Duodenal mucosa (tissue), 2 donors: ENCODE data around the gene SNTG2.

Experiments used
- H3K27ac ChIP-seq: one replicate; pipeline ENCODE4 v1.7.0; 2013; ENCODE audit warnings: low read depth, low read length
- H3K27me3 ChIP-seq, 2 donors: one replicate each; pipeline ENCODE4 v1.7.0; 2013; ENCODE audit warnings: low read length in 2 of 2, control low read depth in 1 of 2; ENCODE audit not compliant: insufficient read depth in 2 of 2, control insufficient read depth in 1 of 2
- H3K36me3 ChIP-seq, 2 donors: one replicate each; pipeline ENCODE4 v1.7.0; 2013; ENCODE audit warnings: low read length in 2 of 2, control low read depth in 1 of 2; ENCODE audit not compliant: insufficient read depth in 2 of 2, control insufficient read depth in 1 of 2
- H3K4me1 ChIP-seq, 2 donors: one replicate each; pipeline ENCODE4 v1.7.0; 2013; ENCODE audit warnings: low read length in 2 of 2, control low read depth in 1 of 2; ENCODE audit not compliant: insufficient read depth in 2 of 2, control insufficient read depth in 1 of 2
- H3K4me3 ChIP-seq, 2 donors: one replicate each; pipeline ENCODE4 v1.7.0; 2013; ENCODE audit warnings: low read length in 2 of 2, low read depth in 1 of 2
- H3K9ac ChIP-seq, 2 donors: one replicate each; pipeline ENCODE4 v1.7.0; 2013; ENCODE audit warnings: low read length in 2 of 2, low read depth in 1 of 2
- H3K9me3 ChIP-seq, 2 donors: one replicate each; pipeline ENCODE4 v1.7.0; 2013; ENCODE audit warnings: low read length in 2 of 2, control low read depth in 1 of 2; ENCODE audit not compliant: control insufficient read depth in 1 of 2

The SNTG2 gene

GRCh38 chr2:949384-950079 lies 1.1 kb upstream of the SNTG2 start:
- no peaks in the 10 kb centered on the region for H3K36me3 ChIP-seq
- no peak overlapping the region for H3K27ac ChIP-seq
- H3K9ac ChIP-seq: no peak overlapping the region
- H3K4me3 ChIP-seq: peak overlapping the region; percentile 34 to 45
- peaks cover 0 to 3% of the 10 kb centered on the region in 2 donors for H3K9me3 ChIP-seq
- peaks cover 22 to 31% of the 10 kb centered on the region in 2 donors for H3K27me3 ChIP-seq
- H3K4me1 ChIP-seq: no peaks in the 10 kb centered on the region

DNA sequence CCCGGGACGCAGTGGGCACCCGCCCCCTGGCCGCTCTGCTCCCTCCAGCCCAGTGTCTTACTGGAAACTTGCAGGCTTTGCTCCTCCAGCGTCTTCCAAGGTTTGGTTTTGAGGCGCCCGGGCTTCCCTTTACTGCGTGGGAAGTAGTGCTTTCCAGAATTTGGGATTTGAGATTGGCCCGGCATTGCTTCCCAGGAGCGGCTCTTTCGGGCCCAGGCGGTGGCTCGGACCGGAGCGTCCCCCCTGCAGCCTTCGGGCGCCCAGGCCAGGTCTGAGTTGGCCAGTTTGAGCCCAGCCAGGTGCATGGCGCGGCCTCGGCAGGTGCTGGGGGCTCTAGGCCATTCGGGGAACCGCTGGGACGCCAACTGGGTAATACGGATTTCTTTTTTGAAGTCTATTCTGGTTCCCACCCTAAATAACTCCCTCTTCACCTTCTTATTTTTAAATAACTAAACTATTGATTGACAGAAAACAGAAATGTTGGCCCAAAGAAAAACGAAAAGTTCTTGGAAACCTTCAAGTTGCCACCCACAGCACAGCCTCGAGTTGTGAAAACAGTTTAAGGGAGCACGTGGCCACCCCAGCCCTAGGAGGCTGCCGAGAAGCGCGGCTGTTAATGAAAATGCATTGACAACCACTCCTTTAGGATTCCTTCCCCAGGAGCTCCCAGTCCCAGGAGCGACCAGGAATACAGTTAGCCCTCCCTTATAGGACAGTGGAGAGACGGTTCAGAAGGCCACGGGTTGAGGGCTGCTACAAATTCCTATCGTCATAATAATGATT lies 766 bp downstream of the SNTG2 start:
- no peak overlapping the region for H3K27ac ChIP-seq
- no peak overlapping the region for H3K4me3 ChIP-seq
- H3K27me3 ChIP-seq: peaks cover 22 to 31% of the 10 kb centered on the region in 2 donors
- no peaks in the 10 kb centered on the region for H3K36me3 ChIP-seq
- no peaks in the 10 kb centered on the region for H3K4me1 ChIP-seq
- H3K9me3 ChIP-seq: no peaks in the 10 kb centered on the region
- no peak overlapping the region for H3K9ac ChIP-seq

DNA sequence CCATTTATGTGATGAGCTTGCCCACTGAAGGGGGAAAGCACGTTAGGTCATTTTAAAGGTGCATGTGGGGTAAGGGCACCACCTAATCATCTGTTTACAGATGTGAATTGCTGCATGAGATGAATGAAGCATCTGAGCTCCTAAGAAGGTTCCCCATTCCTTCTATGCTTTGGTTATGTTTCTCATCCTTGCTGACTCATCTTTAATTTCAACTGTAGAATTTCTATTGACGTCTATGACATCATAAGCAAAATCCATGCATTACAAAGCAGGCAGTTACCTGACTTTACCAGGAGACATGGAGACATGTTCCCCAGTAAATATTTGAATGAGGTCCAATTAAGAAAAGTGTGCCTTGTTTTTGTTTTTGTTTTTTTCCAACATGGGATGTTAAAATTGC lies 2.8 kb downstream of the SNTG2 start:
- Histone ChIP-seq H3K4me1 (no peaks in the 10 kb centered on the region), H3K27ac (no peak overlapping the region), H3K36me3 (no peaks in the 10 kb centered on the region), H3K4me3 (no peak overlapping the region), H3K27me3 (peaks cover 15 to 31% of the 10 kb centered on the region in 2 donors), H3K9ac (no peak overlapping the region), H3K9me3 (no peaks in the 10 kb centered on the region)

- Histone ChIP-seq H3K27ac (no peak overlapping the region), H3K36me3 (no peaks in the 10 kb centered on the region), H3K4me3 (no peak overlapping the region), H3K4me1 (no peaks in the 10 kb centered on the region), H3K9ac (no peak overlapping the region), H3K9me3 (no peaks in the 10 kb centered on the region), H3K27me3 (peaks cover 11 to 26% of the 10 kb centered on the region in 2 donors)
Measured at GRCh38 chr2:953975-954686, 3.5 kb downstream of the SNTG2 start.

DNA sequence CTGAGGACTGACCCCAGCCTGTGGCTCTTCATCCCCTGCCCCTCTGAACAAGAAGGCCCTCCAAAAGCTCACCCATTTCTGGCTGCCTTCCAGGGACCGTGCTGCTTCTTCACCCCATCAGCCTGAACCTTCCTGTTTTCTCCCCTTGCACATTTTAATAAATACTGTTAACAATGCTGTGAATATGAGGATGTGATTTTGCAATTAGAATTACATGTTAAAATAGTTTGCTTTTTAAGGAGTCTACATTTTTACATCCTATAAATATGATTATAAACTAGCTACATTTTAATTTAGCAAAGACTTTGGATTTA lies 4.0 kb downstream of the SNTG2 start:
- Histone ChIP-seq H3K27ac (no peak overlapping the region), H3K4me3 (no peak overlapping the region), H3K36me3 (no peaks in the 10 kb centered on the region), H3K4me1 (no peaks in the 10 kb centered on the region), H3K27me3 (peaks cover 7 to 22% of the 10 kb centered on the region in 2 donors), H3K9ac (no peak overlapping the region), H3K9me3 (no peaks in the 10 kb centered on the region)

- Histone ChIP-seq H3K4me1 (no peaks in the 10 kb centered on the region), H3K36me3 (no peaks in the 10 kb centered on the region), H3K9me3 (no peaks in the 10 kb centered on the region), H3K9ac (no peak overlapping the region), H3K27ac (no peak overlapping the region), H3K27me3 (peaks cover 7 to 15% of the 10 kb centered on the region in 2 donors), H3K4me3 (no peak overlapping the region)
Measured at GRCh38 chr2:955829-956731, 5.4 kb downstream of the SNTG2 start.

GRCh38 chr2:959457-959856 lies 8.8 kb downstream of the SNTG2 start:
- H3K36me3 ChIP-seq: no peaks in the 10 kb centered on the region
- H3K27me3 ChIP-seq: no peaks in the 10 kb centered on the region
- no peaks in the 10 kb centered on the region for H3K9me3 ChIP-seq
- H3K4me1 ChIP-seq: no peaks in the 10 kb centered on the region
- H3K27ac ChIP-seq: no peak overlapping the region
- no peak overlapping the region for H3K9ac ChIP-seq
- H3K4me3 ChIP-seq: no peak overlapping the region

DNA sequence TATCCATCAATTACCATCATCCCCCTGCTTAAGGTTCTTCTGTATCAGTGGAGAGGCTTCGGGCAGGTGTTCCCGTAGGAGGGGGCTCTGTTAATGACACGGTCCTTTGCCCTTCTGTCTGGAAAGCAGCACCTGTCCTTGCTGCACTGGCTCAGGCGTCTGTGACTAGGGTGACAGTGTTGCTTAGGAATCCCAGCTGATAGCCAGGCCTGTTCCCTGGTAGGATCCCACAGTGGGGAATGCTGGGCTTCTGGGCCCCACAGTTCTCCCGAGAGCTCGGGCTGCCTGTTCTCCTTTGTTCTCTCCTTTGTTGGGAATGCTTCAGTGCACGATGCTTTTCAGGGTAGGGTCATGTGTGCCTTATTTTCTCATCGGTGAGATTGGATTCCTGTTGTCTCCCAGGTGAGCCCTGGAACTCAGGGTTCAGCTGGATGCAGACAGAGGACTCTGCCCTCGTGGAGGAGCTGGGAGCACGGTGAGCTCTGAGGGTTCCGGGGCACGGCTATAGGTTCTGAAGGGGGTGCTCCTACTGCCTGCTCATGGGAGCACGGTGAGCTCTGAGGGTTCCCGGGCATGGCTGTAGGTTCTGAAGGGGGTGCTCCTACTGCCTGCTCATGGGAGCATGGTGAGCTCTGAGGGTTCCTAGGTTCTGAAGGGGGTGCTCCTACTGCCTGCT lies 9.6 kb downstream of the SNTG2 start:
- no peaks in the 10 kb centered on the region for H3K4me1 ChIP-seq
- H3K9ac ChIP-seq: no peak overlapping the region
- no peaks in the 10 kb centered on the region for H3K36me3 ChIP-seq
- no peak overlapping the region for H3K4me3 ChIP-seq
- no peaks in the 10 kb centered on the region for H3K27me3 ChIP-seq
- H3K9me3 ChIP-seq: no peaks in the 10 kb centered on the region
- no peak overlapping the region for H3K27ac ChIP-seq

DNA sequence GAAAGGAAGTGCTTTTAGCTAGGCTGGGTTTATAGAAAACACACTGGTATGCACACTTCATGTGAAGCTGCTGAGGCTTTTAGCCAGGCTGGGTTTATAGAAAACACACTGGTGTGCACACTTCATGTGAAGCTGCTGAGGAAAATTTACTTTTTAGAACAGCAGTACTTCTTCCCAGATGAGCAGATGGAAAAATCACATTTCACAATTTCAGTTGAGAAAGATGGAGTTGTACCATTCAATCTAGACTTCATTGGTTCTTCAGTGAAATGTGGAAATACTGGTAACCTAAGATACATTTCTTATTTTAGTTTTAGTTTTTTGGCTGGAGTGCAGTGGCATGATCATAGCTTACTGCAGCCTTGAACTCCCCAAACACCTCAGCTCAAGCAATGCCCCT lies 11.1 kb downstream of the SNTG2 start:
- no peaks in the 10 kb centered on the region for H3K9me3 ChIP-seq
- no peaks in the 10 kb centered on the region for H3K27me3 ChIP-seq
- no peak overlapping the region for H3K9ac ChIP-seq
- no peak overlapping the region for H3K27ac ChIP-seq
- no peak overlapping the region for H3K4me3 ChIP-seq
- no peaks in the 10 kb centered on the region for H3K36me3 ChIP-seq
- H3K4me1 ChIP-seq: no peaks in the 10 kb centered on the region
